ENCODE results near the gene TAF5.
A peak's percentile ranks its signal among the peaks of the same experiment; 100 is the strongest.

TAF5 gene

GRCh38 chr10:103394180-103394579 is 26.4 kb downstream of the TAF5 start:
- TF ChIP-seq CTCF (IDR thresholded peaks at IDR 0.05) (no peak), ZFX (IDR thresholded peaks at IDR 0.05; ENCODE audit: borderline replicate concordance) (no peak)
- no peak overlapping the region for H3K27ac ChIP-seq

- H3K27ac ChIP-seq: peak overlapping the region; percentile 73
- TF ChIP-seq ZFX (IDR thresholded peaks at IDR 0.05; ENCODE audit: borderline replicate concordance) (no peak), CTCF (IDR thresholded peaks at IDR 0.05) (no peak)
Measured at GRCh38 chr10:103395754-103396066, 27.9 kb downstream of the TAF5 start.

- TF ChIP-seq ZFX (IDR thresholded peaks at IDR 0.05; ENCODE audit: borderline replicate concordance) (no peak), CTCF (IDR thresholded peaks at IDR 0.05) (peak; percentile 45)
- H3K27ac ChIP-seq: peak within 1 kb of the TSS; percentile 73
Measured at GRCh38 chr10:103396067-103396788, 28.5 kb downstream of the TAF5 start, which contains the start of the genes ATP5MK and PDCD11. TSS of gene ATP5MK (minus strand) at chr10:103396475. CDS start at chr10:103392457, 4,018 bp downstream. TSS of gene PDCD11 (plus strand) at chr10:103396626. CDS start at chr10:103398427, 1,801 bp downstream.

GRCh38 chr10:103396789-103397087 is 29.0 kb downstream of the TAF5 start:
- H3K27ac ChIP-seq: peak overlapping the region; percentile 73
- no peak for TF ChIP-seq ZFX (IDR thresholded peaks at IDR 0.05; ENCODE audit: borderline replicate concordance)
- TF ChIP-seq CTCF (IDR thresholded peaks at IDR 0.05): no peak

GRCh38 chr10:103397191-103397825 is 29.5 kb downstream of the TAF5 start:
- H3K27ac ChIP-seq: peak overlapping the region; percentile 73
- no peak for TF ChIP-seq CTCF (IDR thresholded peaks at IDR 0.05)
- TF ChIP-seq ZFX (IDR thresholded peaks at IDR 0.05; ENCODE audit: borderline replicate concordance): no peak

- TF ChIP-seq CTCF (IDR thresholded peaks at IDR 0.05) (no peak), ZFX (IDR thresholded peaks at IDR 0.05; ENCODE audit: borderline replicate concordance) (no peak)
- no peak overlapping the region for H3K27ac ChIP-seq
Measured at GRCh38 chr10:103413564-103413963, 45.8 kb downstream of the TAF5 start.

GRCh38 chr10:103415581-103415980 is 47.8 kb downstream of the TAF5 start:
- no peak overlapping the region for H3K27ac ChIP-seq
- TF ChIP-seq ZFX (IDR thresholded peaks at IDR 0.05; ENCODE audit: borderline replicate concordance) (no peak), CTCF (IDR thresholded peaks at IDR 0.05) (no peak)

Measured in 22Rv1 (cell line).